ENCODE results near the gene FADS2.

The FADS2 gene

DNA sequence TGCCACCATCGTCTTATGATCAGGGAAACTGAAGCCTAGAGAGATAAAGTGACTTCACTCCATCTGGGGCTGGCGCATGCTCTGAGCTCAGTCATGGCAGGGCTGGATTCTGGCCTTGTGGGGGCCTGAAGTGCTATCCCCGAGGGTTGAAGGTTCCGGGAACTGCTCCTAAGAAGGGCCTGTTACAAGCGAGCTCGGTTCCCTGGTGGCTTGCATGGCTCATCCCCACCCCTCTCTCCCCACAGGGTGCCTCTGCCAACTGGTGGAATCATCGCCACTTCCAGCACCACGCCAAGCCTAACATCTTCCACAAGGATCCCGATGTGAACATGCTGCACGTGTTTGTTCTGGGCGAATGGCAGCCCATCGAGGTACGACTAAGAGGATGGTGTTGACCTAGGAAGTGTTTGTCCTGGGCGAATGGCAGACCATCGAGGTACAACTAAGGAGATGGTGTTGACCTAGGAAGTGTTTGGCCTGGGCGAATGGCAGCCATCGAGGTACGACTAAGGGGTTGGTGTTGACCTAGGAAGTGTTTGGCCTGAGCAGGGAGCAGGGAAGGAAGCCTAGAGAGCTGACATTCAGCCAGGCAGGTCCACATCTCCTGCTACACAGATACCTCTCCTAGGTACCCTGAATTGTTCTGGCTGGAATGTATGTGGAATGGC, 19.9 kb downstream of the FADS2 start:
- no peaks in the 10 kb centered on the region for H3K36me3 ChIP-seq (ENCODE audit: control insufficient read depth, insufficient read depth, low read length)
- H3K27ac ChIP-seq, result no peak overlapping the region
- H3K4me2 ChIP-seq (ENCODE audit: low read length), result no peak overlapping the region
- H3K4me3 ChIP-seq (ENCODE audit: low read depth, low read length), result no peak overlapping the region
- no peak overlapping the region for H2AFZ ChIP-seq
- H3K9ac ChIP-seq, result no peak overlapping the region
- H3K79me2 ChIP-seq, result no peaks in the 10 kb centered on the region
- no peaks in the 10 kb centered on the region for H3K4me1 ChIP-seq
- TF ChIP-seq, protein P1, sequence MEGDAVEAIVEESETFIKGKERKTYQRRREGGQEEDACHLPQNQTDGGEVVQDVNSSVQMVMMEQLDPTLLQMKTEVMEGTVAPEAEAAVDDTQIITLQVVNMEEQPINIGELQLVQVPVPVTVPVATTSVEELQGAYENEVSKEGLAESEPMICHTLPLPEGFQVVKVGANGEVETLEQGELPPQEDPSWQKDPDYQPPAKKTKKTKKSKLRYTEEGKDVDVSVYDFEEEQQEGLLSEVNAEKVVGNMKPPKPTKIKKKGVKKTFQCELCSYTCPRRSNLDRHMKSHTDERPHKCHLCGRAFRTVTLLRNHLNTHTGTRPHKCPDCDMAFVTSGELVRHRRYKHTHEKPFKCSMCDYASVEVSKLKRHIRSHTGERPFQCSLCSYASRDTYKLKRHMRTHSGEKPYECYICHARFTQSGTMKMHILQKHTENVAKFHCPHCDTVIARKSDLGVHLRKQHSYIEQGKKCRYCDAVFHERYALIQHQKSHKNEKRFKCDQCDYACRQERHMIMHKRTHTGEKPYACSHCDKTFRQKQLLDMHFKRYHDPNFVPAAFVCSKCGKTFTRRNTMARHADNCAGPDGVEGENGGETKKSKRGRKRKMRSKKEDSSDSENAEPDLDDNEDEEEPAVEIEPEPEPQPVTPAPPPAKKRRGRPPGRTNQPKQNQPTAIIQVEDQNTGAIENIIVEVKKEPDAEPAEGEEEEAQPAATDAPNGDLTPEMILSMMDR (IDR thresholded peaks at IDR 0.05), result no peak
- H3K27me3 ChIP-seq (ENCODE audit: control insufficient read depth, insufficient read depth, low read length), result no peaks in the 10 kb centered on the region
- H3K9me3 ChIP-seq (ENCODE audit: control insufficient read depth, low read length), result no peaks in the 10 kb centered on the region

DNA sequence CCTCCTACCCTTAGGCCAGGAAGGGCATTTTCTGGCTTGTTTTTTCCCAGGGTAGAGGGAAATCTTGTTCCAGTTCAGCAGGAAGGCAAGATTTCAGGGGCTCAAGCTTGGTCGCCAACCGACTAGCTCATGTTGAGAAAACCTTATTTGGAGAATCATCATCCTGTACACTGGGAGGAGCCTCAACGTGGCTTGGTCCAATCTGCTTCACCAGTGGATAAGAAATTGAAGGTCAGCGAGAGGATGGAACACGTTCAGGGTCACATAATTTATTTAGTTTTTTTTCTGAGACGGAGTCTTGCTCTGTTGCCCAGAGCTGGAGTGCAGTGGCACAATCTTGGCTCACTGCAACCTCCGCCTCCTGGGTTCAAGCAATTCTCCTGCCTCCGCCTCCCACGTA, 20.5 kb downstream of the FADS2 start:
- H3K79me2 ChIP-seq, result no peaks in the 10 kb centered on the region
- H3K27me3 ChIP-seq (ENCODE audit: control insufficient read depth, insufficient read depth, low read length), result no peaks in the 10 kb centered on the region
- no peak overlapping the region for H3K27ac ChIP-seq
- H3K9me3 ChIP-seq (ENCODE audit: control insufficient read depth, low read length), result no peaks in the 10 kb centered on the region
- no peak overlapping the region for H3K9ac ChIP-seq
- H3K4me2 ChIP-seq (ENCODE audit: low read length), result no peak overlapping the region
- no peaks in the 10 kb centered on the region for H3K36me3 ChIP-seq (ENCODE audit: control insufficient read depth, insufficient read depth, low read length)
- H3K4me1 ChIP-seq, result no peaks in the 10 kb centered on the region
- TF ChIP-seq, protein P1 (IDR thresholded peaks at IDR 0.05), result no peak
- no peak overlapping the region for H3K4me3 ChIP-seq (ENCODE audit: low read depth, low read length)
- no peak overlapping the region for H2AFZ ChIP-seq

DNA sequence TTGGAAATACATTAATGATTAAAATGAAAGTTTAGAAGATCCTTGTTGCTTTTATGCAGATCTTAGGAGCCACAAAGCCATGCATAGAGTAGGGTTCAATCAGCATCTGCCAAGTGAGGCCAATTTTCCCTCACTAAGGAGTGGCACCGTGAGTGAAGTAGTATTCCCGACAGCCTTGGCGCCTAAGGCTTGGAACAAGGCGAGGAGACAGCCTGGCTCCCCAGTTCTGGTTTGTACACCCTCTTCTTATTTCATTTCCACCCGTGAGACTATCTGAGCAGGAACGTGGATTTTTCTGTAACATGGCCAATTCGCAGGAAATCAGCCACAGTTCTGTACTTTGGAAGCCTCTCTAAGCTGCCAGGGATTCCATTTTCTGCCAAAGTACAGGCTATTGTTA, 22.6 kb downstream of the FADS2 start:
- Histone ChIP-seq H3K9ac (no peak overlapping the region), H3K4me1 (no peaks in the 10 kb centered on the region), H3K79me2 (no peaks in the 10 kb centered on the region), H3K4me2 (ENCODE audit: low read length) (no peak overlapping the region), H3K9me3 (ENCODE audit: control insufficient read depth, low read length) (no peaks in the 10 kb centered on the region), H3K27ac (no peak overlapping the region), H3K27me3 (ENCODE audit: control insufficient read depth, insufficient read depth, low read length) (no peaks in the 10 kb centered on the region), H3K36me3 (ENCODE audit: control insufficient read depth, insufficient read depth, low read length) (no peaks in the 10 kb centered on the region), H2AFZ (no peak overlapping the region), H3K4me3 (ENCODE audit: low read depth, low read length) (no peak overlapping the region)
- TF ChIP-seq, protein P1 (IDR thresholded peaks at IDR 0.05), result no peak

- Histone ChIP-seq H3K79me2 (no peaks in the 10 kb centered on the region), H3K9ac (no peak overlapping the region), H3K4me3 (ENCODE audit: low read depth, low read length) (no peak overlapping the region), H3K27me3 (ENCODE audit: control insufficient read depth, insufficient read depth, low read length) (no peaks in the 10 kb centered on the region), H3K27ac (no peak overlapping the region), H3K4me2 (ENCODE audit: low read length) (no peak overlapping the region), H2AFZ (no peak overlapping the region), H3K36me3 (ENCODE audit: control insufficient read depth, insufficient read depth, low read length) (no peaks in the 10 kb centered on the region), H3K4me1 (no peaks in the 10 kb centered on the region), H3K9me3 (ENCODE audit: control insufficient read depth, low read length) (no peaks in the 10 kb centered on the region)
- TF ChIP-seq, protein P1 (IDR thresholded peaks at IDR 0.05), result no peak
Measured at GRCh38 chr11:61851113-61851899, 23.2 kb downstream of the FADS2 start.
